NCI-H2196 (cell line): ENCODE measurements around the gene RHBDL3.
"Not testable (repeated sequence)": the region's sequence is repeated elsewhere in the genome, so short reads cannot be mapped to it uniquely, and the experiment has no call there.

Experiments
- DNase-seq: peaks from one replicate; lab custom pipeline; 2025; ENCODE audit not compliant: unreplicated experiment; lab: John Stamatoyannopoulos, UW

The RHBDL3 gene

GRCh38 chr17:32289471-32290070 lies 23.9 kb downstream of the RHBDL3 start:
- no peak for DNase-seq

DNA sequence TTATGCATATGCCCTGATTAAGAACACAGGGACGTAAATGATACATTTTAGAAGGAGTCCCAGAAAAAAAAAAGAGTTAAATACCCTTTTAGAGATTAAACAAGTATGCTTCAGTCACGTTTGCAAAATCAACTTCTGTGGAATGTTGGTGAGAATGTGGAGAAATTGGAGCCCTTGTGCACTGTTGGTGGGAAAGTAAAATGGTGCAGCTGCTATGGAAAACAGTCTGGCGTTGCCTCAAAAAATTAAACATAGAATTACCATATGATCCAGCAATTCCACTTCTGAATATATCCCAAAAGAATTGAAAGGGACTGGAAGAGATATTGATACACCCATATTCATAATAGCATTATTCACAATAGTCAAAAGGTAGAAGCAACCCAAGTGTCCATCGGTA lies 26.5 kb downstream of the RHBDL3 start:
- no peak for DNase-seq

- no peak for DNase-seq
Measured at GRCh38 chr17:32297424-32297823, 31.8 kb downstream of the RHBDL3 start.

GRCh38 chr17:32297860-32298259 lies 32.2 kb downstream of the RHBDL3 start:
- DNase-seq, result no peak

GRCh38 chr17:32298298-32298697 lies 32.7 kb downstream of the RHBDL3 start:
- DNase-seq, result no peak

- no peak for DNase-seq
Measured at GRCh38 chr17:32298721-32299579, 33.3 kb downstream of the RHBDL3 start.

GRCh38 chr17:32299580-32300164 lies 34.0 kb downstream of the RHBDL3 start:
- no peak for DNase-seq

DNA sequence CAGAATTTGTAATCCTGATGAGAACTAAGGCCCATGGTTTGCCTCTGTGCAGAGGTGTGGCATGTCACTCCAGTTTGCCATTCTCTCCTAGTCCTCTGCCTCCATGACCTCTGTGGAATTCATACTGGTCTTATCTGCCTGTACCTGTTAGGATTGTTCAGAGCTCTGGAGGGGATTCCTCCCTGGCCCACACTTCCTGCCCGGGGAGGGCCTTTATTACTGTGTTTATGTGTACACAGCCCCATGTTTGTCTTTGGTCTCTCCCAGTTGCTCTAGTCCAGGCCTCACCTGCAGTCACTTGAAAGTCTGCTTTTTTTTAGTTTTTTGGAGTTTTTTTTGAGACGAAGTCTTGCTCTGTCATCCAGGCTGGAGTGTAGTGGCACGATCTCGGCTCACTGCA lies 36.4 kb downstream of the RHBDL3 start:
- DNase-seq, result no peak

DNA sequence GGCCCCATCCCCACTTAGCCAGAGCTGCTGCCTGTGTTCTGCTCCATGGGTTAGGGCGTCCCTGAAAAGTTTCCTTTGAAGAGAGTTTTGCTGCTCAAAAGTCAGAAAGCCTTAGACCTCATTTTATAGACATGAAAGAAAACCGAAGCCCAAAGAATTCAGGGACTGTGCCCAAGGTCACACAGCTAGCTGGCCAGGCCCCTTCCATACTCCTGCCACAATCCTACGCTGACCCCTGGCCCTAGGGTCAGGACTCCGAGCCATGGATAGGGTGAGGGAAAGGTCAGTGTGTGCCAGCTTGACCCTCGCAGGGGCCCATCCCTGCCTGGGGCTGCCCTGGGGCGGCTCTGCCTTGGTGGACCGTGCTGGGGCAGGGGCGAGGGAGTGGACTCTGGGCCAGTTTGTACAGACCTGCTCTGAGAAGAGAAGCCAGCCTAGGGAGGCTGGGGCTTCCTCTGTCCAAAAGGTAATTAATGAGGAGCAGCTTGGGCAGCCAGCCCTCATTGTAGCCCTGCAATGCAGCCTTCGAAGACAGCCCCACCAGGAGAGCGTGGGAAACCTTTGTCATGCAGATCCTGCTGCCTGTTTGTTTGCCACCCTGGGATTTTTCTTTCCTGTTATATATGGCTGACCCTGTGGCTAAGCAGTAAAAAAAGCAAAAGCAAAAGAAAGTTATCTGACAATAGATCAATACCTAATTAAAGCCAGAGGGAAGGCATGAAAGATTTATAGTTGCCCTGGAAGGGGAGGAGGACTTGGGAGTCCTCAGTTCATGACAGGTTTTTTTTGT lies 37.4 kb downstream of the RHBDL3 start:
- DNase-seq, result no peak

DNA sequence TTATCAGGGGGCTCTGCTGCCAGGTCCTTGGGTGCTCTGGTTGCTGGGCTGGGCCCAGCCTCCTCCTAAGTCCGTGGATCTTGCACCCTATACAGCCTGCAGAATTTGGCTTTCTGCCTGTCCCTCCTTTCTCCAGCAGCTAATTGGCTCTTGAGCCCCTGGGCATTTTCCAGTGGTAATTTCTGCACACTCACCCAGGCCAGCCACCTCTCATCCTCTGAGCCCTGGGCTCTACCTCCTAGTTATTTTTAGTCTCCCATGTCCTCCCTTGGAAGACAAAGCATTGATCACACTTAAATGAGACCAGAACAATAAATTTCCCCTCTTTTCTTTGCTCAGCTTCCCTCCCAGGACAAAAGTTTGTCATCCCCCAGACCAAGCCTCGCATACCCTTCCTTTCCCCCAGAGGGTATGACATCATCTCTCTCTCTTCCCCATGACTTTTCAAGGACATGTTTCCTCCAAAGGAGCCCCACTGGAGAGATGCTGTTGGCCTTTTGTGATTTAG lies 38.2 kb downstream of the RHBDL3 start:
- DNase-seq, result no peak

DNA sequence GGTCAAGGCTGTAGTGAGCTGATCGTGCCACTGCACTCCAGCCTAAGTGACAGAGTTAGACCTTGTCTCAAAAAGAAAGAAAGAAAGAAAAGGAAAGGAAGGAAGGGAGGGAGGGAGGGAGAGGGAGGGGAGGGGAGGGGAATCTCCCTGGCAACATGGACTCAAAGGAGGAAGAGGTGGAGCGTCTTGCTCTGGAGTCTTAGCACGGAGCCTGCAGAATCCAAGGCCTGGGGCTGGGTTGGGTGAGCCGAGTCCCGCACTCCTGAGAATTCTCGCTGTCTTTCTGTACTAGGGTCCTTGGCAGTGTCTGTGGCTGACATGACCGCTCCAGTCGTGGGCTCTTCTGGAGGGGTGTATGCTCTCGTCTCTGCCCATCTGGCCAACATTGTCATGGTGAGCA lies 39.4 kb downstream of the RHBDL3 start:
- DNase-seq, result no peak

GRCh38 chr17:32307658-32308057 lies 42.0 kb downstream of the RHBDL3 start:
- no peak for DNase-seq

DNA sequence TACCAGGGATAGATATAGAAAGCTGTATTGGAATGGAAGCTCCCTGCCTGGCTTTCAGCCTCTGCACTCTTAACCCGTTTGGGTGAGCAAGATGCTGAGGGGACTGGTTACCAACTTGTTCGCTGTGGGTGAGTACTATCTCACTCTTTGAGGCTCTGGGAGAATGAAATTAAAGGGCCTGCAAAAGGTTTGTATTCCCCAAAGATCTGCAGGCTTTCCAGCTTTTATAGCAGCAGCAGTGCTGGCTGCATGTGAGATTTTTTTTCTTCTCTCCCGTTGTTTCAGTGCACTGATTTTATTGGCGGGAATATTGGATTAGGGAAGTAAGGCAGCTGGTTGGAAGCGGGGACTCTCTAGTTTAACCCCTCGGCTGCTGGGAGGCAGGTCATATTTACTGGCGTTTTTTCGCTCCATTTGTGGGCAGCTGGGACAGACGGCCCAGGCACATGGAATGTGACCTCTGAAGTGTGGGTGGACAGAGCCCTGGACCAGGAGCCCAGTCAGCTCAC lies 45.5 kb downstream of the RHBDL3 start:
- no peak for DNase-seq

DNA sequence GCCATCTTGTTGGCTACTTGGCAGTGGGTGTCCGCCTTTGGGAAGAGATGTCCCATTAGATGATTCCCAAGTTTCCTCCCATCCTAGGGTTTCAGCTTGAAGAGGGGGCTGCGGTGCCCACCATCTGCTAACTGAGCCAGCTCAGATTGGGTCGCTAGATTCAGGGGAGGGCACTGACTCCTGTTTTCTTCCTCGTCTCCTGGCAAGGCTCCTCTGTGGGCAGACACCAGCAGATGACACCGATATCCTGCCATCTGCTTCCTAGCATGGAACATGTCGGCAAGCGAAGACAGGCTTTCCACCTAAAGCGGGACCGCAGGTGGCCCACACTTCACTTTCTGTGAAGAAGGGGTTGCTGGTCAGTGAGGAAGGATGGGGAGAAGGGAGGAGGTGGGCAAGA lies 49.0 kb downstream of the RHBDL3 start:
- DNase-seq, result no peak

DNA sequence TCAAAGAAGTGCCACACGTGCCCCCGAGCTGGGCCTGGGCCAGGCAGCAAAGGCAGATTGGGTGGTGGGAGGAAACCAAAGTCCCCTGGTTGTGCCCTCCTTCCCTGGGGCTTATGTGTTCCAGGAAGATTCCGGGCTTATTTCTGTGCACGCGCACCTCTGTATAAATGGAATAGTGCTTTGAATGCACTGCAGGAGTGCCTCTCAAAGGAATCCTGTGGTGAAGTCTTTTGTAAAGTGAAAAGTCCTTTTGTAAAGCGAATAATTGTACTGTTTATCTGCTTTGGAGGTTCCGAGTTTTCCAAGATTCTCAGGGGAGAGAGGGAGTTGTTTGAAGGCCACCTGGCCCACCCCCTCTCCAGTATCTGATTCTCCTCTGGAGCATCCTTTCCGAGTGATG lies 49.5 kb downstream of the RHBDL3 start:
- DNase-seq, result no peak

GRCh38 chr17:32316653-32317052 lies 51.0 kb downstream of the RHBDL3 start:
- not testable (repeated sequence) for DNase-seq

DNA sequence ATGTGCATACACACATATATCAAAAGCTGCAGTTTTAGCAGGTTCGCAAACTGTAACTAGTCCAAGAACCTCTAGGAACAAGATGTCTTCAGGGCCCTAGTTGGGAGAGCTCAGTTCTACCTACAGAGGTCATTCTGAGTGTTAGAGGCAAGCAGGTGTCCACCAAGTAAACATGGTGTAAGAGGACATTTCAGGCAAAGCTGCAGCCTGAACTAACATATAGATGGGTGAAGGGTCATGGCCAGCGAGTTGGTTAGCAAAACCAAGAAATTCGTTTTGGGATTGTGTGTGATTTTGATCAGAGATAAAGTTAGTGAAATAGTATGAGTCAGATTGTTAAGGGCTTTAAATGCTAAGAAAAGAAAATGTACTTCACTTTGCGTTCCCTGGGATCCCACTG lies 51.7 kb downstream of the RHBDL3 start:
- DNase-seq, result no peak

GRCh38 chr17:32318071-32318470 lies 52.4 kb downstream of the RHBDL3 start:
- no peak for DNase-seq

DNA sequence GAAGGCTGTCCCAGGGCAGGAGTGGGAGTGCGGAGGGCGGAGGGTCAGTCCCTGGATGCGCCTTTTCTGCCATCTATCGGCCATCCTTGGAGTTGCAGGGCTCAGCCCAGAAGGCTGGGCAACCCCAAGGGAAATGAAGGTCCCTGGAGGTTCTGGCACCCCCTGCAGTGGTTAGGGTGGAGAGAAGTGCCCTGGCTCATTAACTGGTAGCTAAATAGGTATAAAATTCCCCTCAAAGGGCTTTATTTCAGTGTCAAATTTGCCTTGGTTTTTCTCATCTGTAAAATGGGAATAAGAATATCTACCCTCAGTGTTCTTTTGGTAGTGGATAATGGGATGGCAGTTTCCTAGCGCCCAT lies 53.9 kb downstream of the RHBDL3 start:
- DNase-seq, result peak; percentile 48

- not testable (repeated sequence) for DNase-seq
Measured at GRCh38 chr17:32320080-32320479, 54.4 kb downstream of the RHBDL3 start.

GRCh38 chr17:32320847-32321246 lies 55.2 kb downstream of the RHBDL3 start:
- no peak for DNase-seq
